ENCODE measurements around the gene EFHB.

GRCh38 chr3:19961960-19962359, 27.9 kb upstream of the EFHB start:
- no peak for TF ChIP-seq EZH2 (IDR thresholded peaks at IDR 0.05; ENCODE audit: insufficient read depth, low read length)
- TF ChIP-seq CTCF (IDR thresholded peaks at IDR 0.05; ENCODE audit: insufficient read depth, low read depth, low read length) = no peak
